Transverse colon (tissue), 4 donors: ENCODE data around the gene PTPN4. TPM values are rescaled to one million over a fixed set of nuclear protein-coding genes. Genes with fewer than 3 reads are reported as not detected.

Source experiments
- DNase-seq: peaks from one replicate; pipeline ENCODE4 v3.0.0-alpha.2; 2019
- H3K27ac ChIP-seq, 4 donors: fragments of 200-600 bp; sonication (generic); 2 replicates each; pipeline ENCODE4 v1.5.1; 2016 to 2018; ENCODE audit warnings: inconsistent platforms in 4 of 4
- H3K27me3 ChIP-seq: fragments of 200-600 bp; sonication (generic); 2 replicates; pipeline ENCODE4 v1.5.1; 2017; ENCODE audit warnings: inconsistent platforms
- H3K36me3 ChIP-seq, 4 donors: fragments of 200-600 bp; sonication (generic); 2 replicates each; pipeline ENCODE4 v1.5.1; 2017 to 2019; ENCODE audit warnings: inconsistent platforms in 4 of 4
- H3K4me1 ChIP-seq, 4 donors: fragments of 200-600 bp; sonication (generic); 2 replicates each; pipeline ENCODE4 v1.5.1; 2017 to 2020; ENCODE audit warnings: inconsistent platforms in 4 of 4
- H3K4me3 ChIP-seq, 4 donors: fragments of 200-600 bp; sonication (generic); 1 replicate in 1 of 4; 2 replicates in 3 of 4; pipeline versions ENCODE4 v1.5.1 to v1.6.1; 2017 to 2019; ENCODE audit warnings: inconsistent platforms in 4 of 4
- H3K9me3 ChIP-seq, 2 donors: fragments of 200-600 bp; sonication (generic); 2 replicates each; pipeline ENCODE4 v1.5.1; 2017 to 2019; ENCODE audit warnings: inconsistent platforms in 2 of 2
- CTCF ChIP-seq, 5 experiments: fragments of 200-600 bp in 3 of 5; fragments of 450-650 bp in 2 of 5; sonication (generic) in 3 of 5; IDR thresholded peaks; 1 replicate in 2 of 5; 2 replicates in 3 of 5; pipeline ENCODE4 v1.5.1; 2016 to 2017; ENCODE audit warnings: antibody characterized with exemption in 5 of 5, inconsistent platforms in 3 of 5, mild to moderate bottlenecking in 2 of 5, moderate library complexity in 1 of 5
- EP300 ChIP-seq: sonication (generic); formaldehyde crosslinking; IDR thresholded peaks from one replicate; pipeline ENCODE4 v1.6.1; 2017; ENCODE audit warnings: antibody characterized with exemption, low read depth
- POLR2A ChIP-seq: fragments of 450-650 bp; IDR thresholded peaks from one replicate; pipeline ENCODE4 v1.6.1; 2016; ENCODE audit warnings: antibody characterized with exemption, mild to moderate bottlenecking, moderate library complexity
- POLR2AphosphoS5 ChIP-seq, 3 donors: sonication (generic); formaldehyde crosslinking; IDR thresholded peaks; one replicate each; pipeline ENCODE4 v1.6.1; 2016; ENCODE audit warnings: antibody characterized with exemption in 3 of 3
- WGBS, 2 donors: methylation state at CpG; one replicate each; pipeline ENCODE4 v1.1.5; 2018; ENCODE audit warnings: low coverage in 1 of 2; 5-methylcytosine and 5-hydroxymethylcytosine counted together
- in situ Hi-C, 4 donors: fragments of 200-750 bp; cut with MboI; loops; one replicate each; pipeline versions ENCODE4 v1.15.0 to v1.15.1; 2017; ENCODE audit warnings: low sequenced_read_pairs in 3 of 4, low pct_ligation_motif_present in 1 of 4, low pct_unique_long_range_greater_than_20kb in 1 of 4
- intact Hi-C: fragments of 100-400 bp; cut with DNase I; formaldehyde crosslinking; loops from one replicate; pipeline ENCODE4 v1.15.1; 2023; ENCODE audit warnings: low total_unique reads
- total RNA-seq, 4 donors: library from RNA; depleted of rRNA; stranded (reverse); fragments of >200 nt; gene quantifications; one replicate each; pipeline ENCODE4 v1.1.0, GENCODE V29; 2016

Gene PTPN4
- total RNA-seq, result 10 to 100 TPM; 18.7 to 46.6 (median 25.8) TPM

- in situ Hi-C loops (loop anchor here in 3 of 4 donors (10.0 kb wide), 2 partner anchors 65 to 415 kb away; no protein-coding TSS in a partner anchor), intact Hi-C loops (loop anchor here (5.0 kb wide), 1 partner anchor 63 kb away; no protein-coding TSS in a partner anchor)
- WGBS, 2 donors, result 0% methylated on average over 9 to 54 of the region's 59 CpGs
- Histone ChIP-seq H3K4me1 (peaks cover 12 to 40% (median 26%) of the 10 kb centered on the region in 4 donors), H3K9me3 (no peaks in the 10 kb centered on the region), H3K4me3 (peak within 1 kb of the TSS; percentile 79 to 94 (median 89)), H3K27ac (peak within 1 kb of the TSS; percentile 91 to 98 (median 97)), H3K27me3 (no peaks in the 10 kb centered on the region), H3K36me3 (no peaks in the 10 kb centered on the region)
- no peak for TF ChIP-seq CTCF (IDR thresholded peaks at IDR 0.05)
- TF ChIP-seq POLR2AphosphoS5 (IDR thresholded peaks at IDR 0.05), result peak; percentile 92 to 96 (median 93)
- TF ChIP-seq EP300, result no peak
- peak; percentile 95 for TF ChIP-seq POLR2A
- DNase-seq, result peak; percentile 98
Measured at GRCh38 chr2:119759451-119760236, at the start of gene PTPN4. Gene PTPN4 (plus strand): TSS chr2:119759922. CDS start chr2:119809854, 49,932 bp downstream.

- Histone ChIP-seq H3K27me3 (no peaks in the 10 kb centered on the region), H3K36me3 (no peaks in the 10 kb centered on the region), H3K9me3 (no peaks in the 10 kb centered on the region), H3K4me1 (no peaks in the 10 kb centered on the region), H3K4me3 (no peak overlapping the region), H3K27ac (no peak overlapping the region)
- in situ Hi-C loops, result no loop called here
- TF ChIP-seq CTCF (IDR thresholded peaks at IDR 0.05) (no peak), POLR2AphosphoS5 (IDR thresholded peaks at IDR 0.05) (no peak), POLR2A (no peak), EP300 (no peak)
- DNase-seq, result no peak
- 86 to 100% methylated on average over 2 to 8 of the region's 8 CpGs for WGBS, 2 donors
- intact Hi-C loops, result no loop called here
Measured at GRCh38 chr2:119710281-119710680, 49.4 kb upstream of the PTPN4 start.

GRCh38 chr2:119711352-119711751, 48.4 kb upstream of the PTPN4 start:
- Histone ChIP-seq H3K27ac (no peak overlapping the region), H3K9me3 (no peaks in the 10 kb centered on the region), H3K4me1 (no peaks in the 10 kb centered on the region), H3K4me3 (no peak overlapping the region), H3K36me3 (no peaks in the 10 kb centered on the region), H3K27me3 (no peaks in the 10 kb centered on the region)
- TF ChIP-seq POLR2AphosphoS5 (IDR thresholded peaks at IDR 0.05), result no peak
- no peak for TF ChIP-seq EP300
- no peak for TF ChIP-seq CTCF (IDR thresholded peaks at IDR 0.05)
- no peak for TF ChIP-seq POLR2A
- in situ Hi-C loops (no loop called here), intact Hi-C loops (no loop called here)
- DNase-seq, result no peak
- 89 to 92% methylated on average over 7 to 9 of the region's 9 CpGs for WGBS, 2 donors

- intact Hi-C loops (no loop called here), in situ Hi-C loops (no loop called here)
- Histone ChIP-seq H3K4me3 (no peak overlapping the region), H3K9me3 (no peaks in the 10 kb centered on the region), H3K36me3 (no peaks in the 10 kb centered on the region), H3K4me1 (no peaks in the 10 kb centered on the region), H3K27ac (no peak overlapping the region), H3K27me3 (no peaks in the 10 kb centered on the region)
- 91% methylated on average over 3 of the region's 3 CpGs; no CpG with 5 or more reads in 1 of the 2 donors for WGBS, 2 donors
- no peak for DNase-seq
- TF ChIP-seq EP300 (no peak), POLR2AphosphoS5 (IDR thresholded peaks at IDR 0.05) (peak in 1 of 3 donors; percentile 28)
Measured at GRCh38 chr2:119712571-119712970, 47.2 kb upstream of the PTPN4 start.
